DOHH2 (cell line): ENCODE results near the gene RNF4.

Experiments
- H3F3A ChIP-seq: fragments of 200-600 bp; sonication (generic), shearing (Covaris generic); 2 replicates; pipeline ENCODE4 v1.6.0; 2016; ENCODE audit warnings: antibody characterized with exemption, mild to moderate bottlenecking; ENCODE audit not compliant: control insufficient read depth, insufficient read depth
- H3K27ac ChIP-seq: fragments of 200-600 bp; sonication (generic); 2 replicates; pipeline ENCODE4 v1.5.1; 2014; ENCODE audit warnings: low read depth, mild to moderate bottlenecking, low read length, moderate library complexity
- H3K27me3 ChIP-seq: fragments of 200-600 bp; sonication (generic); 2 replicates; pipeline ENCODE4 v1.6.1; 2014; ENCODE audit warnings: mild to moderate bottlenecking, low read length, mixed read lengths; ENCODE audit not compliant: control insufficient read depth
- H3K36me3 ChIP-seq: fragments of 200-600 bp; sonication (generic); 2 replicates; pipeline ENCODE4 v1.6.1; 2014; ENCODE audit warnings: mild to moderate bottlenecking, low read length, moderate library complexity, mixed read lengths; ENCODE audit not compliant: control insufficient read depth
- H3K4me1 ChIP-seq: fragments of 200-600 bp; sonication (generic); 2 replicates; pipeline ENCODE4 v1.6.1; 2014; ENCODE audit warnings: mild to moderate bottlenecking, low read length, mixed read lengths; ENCODE audit not compliant: control insufficient read depth
- H3K4me2 ChIP-seq: fragments of 200-600 bp; sonication (generic); 2 replicates; pipeline ENCODE4 v1.6.0; 2014; ENCODE audit warnings: mild to moderate bottlenecking, low read length, moderate library complexity
- H3K4me3 ChIP-seq: fragments of 200-600 bp; sonication (generic); 2 replicates; pipeline ENCODE4 v1.5.1; 2014; ENCODE audit warnings: mild to moderate bottlenecking, low read length, mixed read lengths
- H3K79me2 ChIP-seq: fragments of 200-600 bp; sonication (generic); 2 replicates; pipeline ENCODE4 v1.6.1; 2014; ENCODE audit warnings: mild to moderate bottlenecking, low read length, mixed read lengths; ENCODE audit not compliant: control insufficient read depth
- H3K9me2 ChIP-seq: fragments of 200-600 bp; sonication (generic); replicated peaks from 2 replicates; pipeline ENCODE4 v1.6.1; 2014; ENCODE audit warnings: mild to moderate bottlenecking, low read length, mixed read lengths; ENCODE audit not compliant: control insufficient read depth
- H3K9me3 ChIP-seq: fragments of 200-600 bp; sonication (generic); 2 replicates; pipeline ENCODE4 v1.6.1; 2014; ENCODE audit warnings: antibody characterized with exemption, low read length, mixed read lengths; ENCODE audit not compliant: control insufficient read depth, insufficient read depth
- H4K20me1 ChIP-seq: fragments of 200-600 bp; sonication (generic); 2 replicates; pipeline ENCODE4 v1.6.0; 2014; ENCODE audit warnings: low read depth, mild to moderate bottlenecking, antibody characterized with exemption, low read length, moderate library complexity; ENCODE audit not compliant: control insufficient read depth, insufficient read depth
- CTCF ChIP-seq: fragments of 200-600 bp; sonication (generic); IDR thresholded peaks from one replicate; pipeline ENCODE4 v1.5.1; 2014; ENCODE audit warnings: antibody characterized with exemption, mild to moderate bottlenecking, low read depth, low read length; ENCODE audit not compliant: poor library complexity, severe bottlenecking
- EZH2phosphoT487 ChIP-seq: fragments of 200-600 bp; sonication (generic); IDR thresholded peaks from 2 replicates; pipeline ENCODE4 v1.6.1; 2017; ENCODE audit warnings: borderline replicate concordance, mild to moderate bottlenecking, antibody characterized with exemption, low read length, moderate library complexity, mixed read lengths

Gene RNF4

DNA sequence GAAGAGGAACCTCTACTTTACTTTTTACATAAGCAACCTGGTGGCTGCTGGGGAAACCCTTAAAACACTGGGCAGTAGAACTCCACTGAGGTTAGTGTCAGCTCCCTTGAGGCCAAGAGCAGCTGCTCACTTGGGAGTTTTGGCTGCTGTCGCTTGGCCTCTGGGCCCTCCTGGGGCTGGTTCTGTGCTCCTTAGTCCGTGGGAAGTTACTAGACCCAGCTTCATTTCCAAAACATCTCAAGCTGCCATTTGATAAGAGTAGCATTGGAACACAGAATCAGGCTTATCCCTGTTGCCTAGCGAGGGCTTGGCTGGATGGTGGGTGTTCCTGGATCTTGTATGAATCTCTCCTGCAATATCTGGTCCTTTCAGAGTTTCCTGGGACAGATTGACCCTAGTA, 26.1 kb downstream of the RNF4 start:
- peaks cover 8% of the 10 kb centered on the region; the same call in 1 of the 2 replicates for H4K20me1 ChIP-seq
- H3K4me1 ChIP-seq = peaks cover 21% of the 10 kb centered on the region
- no peak overlapping the region for H3K27ac ChIP-seq
- no peak overlapping the region for H3K4me3 ChIP-seq
- H3F3A ChIP-seq = no peaks in the 10 kb centered on the region
- H3K9me2 ChIP-seq = no peaks in the 10 kb centered on the region
- peaks cover 80% of the 10 kb centered on the region for H3K79me2 ChIP-seq
- no peaks in the 10 kb centered on the region for H3K27me3 ChIP-seq
- TF ChIP-seq CTCF = no peak
- TF ChIP-seq EZH2phosphoT487 = no peak
- no peak overlapping the region for H3K4me2 ChIP-seq
- no peaks in the 10 kb centered on the region for H3K9me3 ChIP-seq
- H3K36me3 ChIP-seq = peaks cover 87% of the 10 kb centered on the region

- H3K36me3 ChIP-seq = peaks cover 89% of the 10 kb centered on the region
- no peaks in the 10 kb centered on the region for H3K9me2 ChIP-seq
- H3K79me2 ChIP-seq = peaks cover 80% of the 10 kb centered on the region
- peaks cover 21% of the 10 kb centered on the region for H3K4me1 ChIP-seq
- H3K27me3 ChIP-seq = no peaks in the 10 kb centered on the region
- peaks cover 8% of the 10 kb centered on the region; the same call in 1 of the 2 replicates for H4K20me1 ChIP-seq
- H3F3A ChIP-seq = no peaks in the 10 kb centered on the region
- TF ChIP-seq CTCF (no peak), EZH2phosphoT487 (no peak)
- H3K9me3 ChIP-seq = no peaks in the 10 kb centered on the region
- H3K4me2 ChIP-seq = no peak overlapping the region
- H3K4me3 ChIP-seq = no peak overlapping the region
- no peak overlapping the region for H3K27ac ChIP-seq
Measured at GRCh38 chr4:2497324-2497723, 28.4 kb downstream of the RNF4 start.

DNA sequence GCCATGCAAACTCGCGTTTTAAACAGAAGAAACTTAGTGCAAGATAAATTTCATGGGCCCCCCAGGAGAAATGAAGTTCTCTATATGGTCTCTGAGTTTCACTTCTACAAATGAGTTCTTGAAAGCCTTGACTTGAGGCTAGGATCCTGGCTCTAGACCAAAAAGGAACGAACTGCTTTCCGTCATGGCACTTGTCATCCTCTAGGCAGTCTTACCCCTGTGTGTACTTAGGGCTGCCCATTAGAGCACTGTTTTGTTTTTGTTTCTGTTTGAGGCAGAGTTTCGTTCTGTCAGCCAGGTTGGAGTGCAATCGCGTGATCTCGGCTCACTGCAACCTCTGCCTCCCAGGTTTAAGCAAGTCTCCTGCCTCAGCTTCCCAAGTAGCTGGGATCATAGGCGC, 29.0 kb downstream of the RNF4 start:
- H3K4me2 ChIP-seq = no peak overlapping the region
- no peak overlapping the region for H3K4me3 ChIP-seq
- H3K4me1 ChIP-seq = peaks cover 21% of the 10 kb centered on the region
- no peaks in the 10 kb centered on the region for H3K27me3 ChIP-seq
- peaks cover 85% of the 10 kb centered on the region for H3K36me3 ChIP-seq
- peaks cover 2% of the 10 kb centered on the region; the same call in 1 of the 2 replicates for H4K20me1 ChIP-seq
- no peaks in the 10 kb centered on the region for H3K9me3 ChIP-seq
- H3F3A ChIP-seq = no peaks in the 10 kb centered on the region
- no peak overlapping the region for H3K27ac ChIP-seq
- H3K79me2 ChIP-seq = peaks cover 77% of the 10 kb centered on the region
- no peaks in the 10 kb centered on the region for H3K9me2 ChIP-seq
- TF ChIP-seq CTCF (no peak), EZH2phosphoT487 (no peak)

GRCh38 chr4:2500547-2500946, 31.6 kb downstream of the RNF4 start:
- TF ChIP-seq EZH2phosphoT487 = no peak
- TF ChIP-seq CTCF = no peak
- Histone ChIP-seq H4K20me1 (peaks cover 5% of the 10 kb centered on the region; the same call in 1 of the 2 replicates), H3K36me3 (peaks cover 87% of the 10 kb centered on the region), H3K4me3 (no peak overlapping the region), H3K4me1 (peaks cover 18% of the 10 kb centered on the region), H3K79me2 (peaks cover 66% of the 10 kb centered on the region), H3F3A (no peaks in the 10 kb centered on the region), H3K27ac (no peak overlapping the region), H3K9me2 (no peaks in the 10 kb centered on the region), H3K27me3 (no peaks in the 10 kb centered on the region), H3K9me3 (no peaks in the 10 kb centered on the region), H3K4me2 (no peak overlapping the region)
